SJSA1 (cell line): Measurements from ENCODE around the gene KNTC1. TPM values are rescaled to one million over a fixed set of nuclear protein-coding genes. Genes with fewer than 3 reads are reported as not detected.
"Not testable (repeated sequence)": the region's sequence is repeated elsewhere in the genome, so short reads cannot be mapped to it uniquely, and the experiment has no call there.

Experiments
- DNase-seq, 2 experiments: peaks; one replicate each; pipeline ENCODE4 v3.0.0-alpha.2; 2015 to 2020; ENCODE audit warnings: low spot score in 2 of 2, low read depth in 1 of 2
- H3K27ac ChIP-seq: fragments of 250-450 bp; sonication (Bioruptor Pico); 2 replicates; pipeline ENCODE4 v1.5.1; 2020; ENCODE audit warnings: mild to moderate bottlenecking, moderate library complexity
- H3K27me3 ChIP-seq: fragments of 250-450 bp; sonication (Bioruptor Pico); replicated peaks from 2 replicates; pipeline ENCODE4 v1.5.1; 2020; ENCODE audit warnings: mild to moderate bottlenecking, moderate library complexity
- H3K36me3 ChIP-seq: fragments of 250-450 bp; sonication (Bioruptor Pico); 2 replicates; pipeline ENCODE4 v1.5.1; 2020; ENCODE audit warnings: mild to moderate bottlenecking
- H3K4me1 ChIP-seq: fragments of 250-450 bp; sonication (Bioruptor Pico); replicated peaks from 2 replicates; pipeline ENCODE4 v1.6.1; 2021; ENCODE audit warnings: mild to moderate bottlenecking
- H3K4me3 ChIP-seq: fragments of 250-450 bp; sonication (Bioruptor Pico); 2 replicates; pipeline ENCODE4 v1.5.1; 2020; ENCODE audit warnings: mild to moderate bottlenecking
- H3K9me3 ChIP-seq: fragments of 250-450 bp; sonication (Bioruptor Pico); replicated peaks from 2 replicates; pipeline ENCODE4 v1.5.1; 2020; ENCODE audit warnings: mild to moderate bottlenecking
- total RNA-seq: library from RNA; depleted of rRNA; stranded (reverse); fragments of >200 nt; shearing (Covaris generic); gene quantifications from 2 replicates; pipeline ENCODE4 v1.2.3, GENCODE V29; 2014

The KNTC1 gene
- total RNA-seq, 1 experiment from 2014 or later, result 60.2 TPM

- Histone ChIP-seq H3K4me3 (peak within 1 kb of the TSS; percentile 65), H3K9me3 (no peaks in the 10 kb centered on the region)
These were observed 26.2 kb upstream of the KNTC1 start, which contains the start of gene ZCCHC8 for GRCh38 chr12:122500685-122501488. ZCCHC8 (minus strand) TSS chr12:122500932; CDS start chr12:122500840, 92 bp downstream.

GRCh38 chr12:122501489-122501989 is 25.5 kb upstream of the KNTC1 start:
- Histone ChIP-seq H3K9me3 (no peaks in the 10 kb centered on the region), H3K4me1 (peaks cover 28% of the 10 kb centered on the region), H3K36me3 (peaks cover 62% of the 10 kb centered on the region), H3K4me3 (no peak overlapping the region; the same call in 1 of the 2 replicates), H3K27me3 (no peaks in the 10 kb centered on the region), H3K27ac (peak overlapping the region; percentile 19)
- DNase-seq, result no peak

More at GRCh38 chr12:122500685-122501488, 26.2 kb upstream of the KNTC1 start, which contains the start of gene ZCCHC8:
- H3K4me1 ChIP-seq, result peaks cover 28% of the 10 kb centered on the region
- peak within 1 kb of the TSS; percentile 86 for H3K27ac ChIP-seq
- DNase-seq, result peak; percentile 94 to 98
- H3K27me3 ChIP-seq, result no peaks in the 10 kb centered on the region
- peaks cover 62% of the 10 kb centered on the region for H3K36me3 ChIP-seq

- Histone ChIP-seq H3K9me3 (no peaks in the 10 kb centered on the region), H3K4me1 (peaks cover 21% of the 10 kb centered on the region), H3K27ac (no peak overlapping the region), H3K4me3 (no peak overlapping the region), H3K27me3 (no peaks in the 10 kb centered on the region), H3K36me3 (peaks cover 66% of the 10 kb centered on the region)
- DNase-seq, result no peak
These were observed 23.8 kb upstream of the KNTC1 start for GRCh38 chr12:122503147-122503751.

- H3K36me3 ChIP-seq, result peaks cover 71% of the 10 kb centered on the region
These were observed 23.1 kb upstream of the KNTC1 start for GRCh38 chr12:122503783-122504590.

GRCh38 chr12:122505419-122506051 is 21.5 kb upstream of the KNTC1 start:
- peaks cover 8% of the 10 kb centered on the region; the same call in 1 of the 2 replicates for H3K4me1 ChIP-seq
- DNase-seq, result no peak
- no peak overlapping the region for H3K4me3 ChIP-seq
- H3K9me3 ChIP-seq, result no peaks in the 10 kb centered on the region
- no peak overlapping the region for H3K27ac ChIP-seq
- no peaks in the 10 kb centered on the region for H3K27me3 ChIP-seq
- H3K36me3 ChIP-seq, result peaks cover 82% of the 10 kb centered on the region

More at GRCh38 chr12:122503783-122504590, 23.1 kb upstream of the KNTC1 start:
- H3K27me3 ChIP-seq, result no peaks in the 10 kb centered on the region
- H3K4me3 ChIP-seq, result no peak overlapping the region
- H3K4me1 ChIP-seq, result peaks cover 13% of the 10 kb centered on the region; the same call in 1 of the 2 replicates
- no peak for DNase-seq
- no peak overlapping the region for H3K27ac ChIP-seq
- H3K9me3 ChIP-seq, result no peaks in the 10 kb centered on the region

- DNase-seq, result no peak
- peaks cover 3% of the 10 kb centered on the region; the same call in 1 of the 2 replicates for H3K4me1 ChIP-seq
- H3K27ac ChIP-seq, result no peak overlapping the region
- H3K9me3 ChIP-seq, result no peaks in the 10 kb centered on the region
- no peaks in the 10 kb centered on the region for H3K27me3 ChIP-seq
- no peak overlapping the region for H3K4me3 ChIP-seq
- peaks cover 90% of the 10 kb centered on the region for H3K36me3 ChIP-seq
These were observed 20.6 kb upstream of the KNTC1 start for GRCh38 chr12:122506393-122506938.

- no peaks in the 10 kb centered on the region for H3K9me3 ChIP-seq
- H3K36me3 ChIP-seq, result peaks cover 98% of the 10 kb centered on the region
- no peak overlapping the region for H3K27ac ChIP-seq
- no peaks in the 10 kb centered on the region for H3K4me1 ChIP-seq
- DNase-seq, result no peak
- no peak overlapping the region for H3K4me3 ChIP-seq
- H3K27me3 ChIP-seq, result no peaks in the 10 kb centered on the region
These were observed 18.9 kb upstream of the KNTC1 start for GRCh38 chr12:122508163-122508562.

- peaks cover 92% of the 10 kb centered on the region for H3K36me3 ChIP-seq
- not testable (repeated sequence) for DNase-seq
These were observed 14.0 kb upstream of the KNTC1 start for GRCh38 chr12:122513028-122513427.

GRCh38 chr12:122513660-122514059 is 13.4 kb upstream of the KNTC1 start:
- Histone ChIP-seq H3K4me3 (no peak overlapping the region), H3K27ac (no peak overlapping the region), H3K4me1 (peaks cover 21% of the 10 kb centered on the region), H3K9me3 (no peaks in the 10 kb centered on the region), H3K36me3 (peaks cover 92% of the 10 kb centered on the region), H3K27me3 (no peaks in the 10 kb centered on the region)
- DNase-seq, result no peak

More at GRCh38 chr12:122513028-122513427, 14.0 kb upstream of the KNTC1 start:
- H3K27ac ChIP-seq, H3K4me3 ChIP-seq, H3K9me3 ChIP-seq, H3K27me3 ChIP-seq: not testable (repeated sequence)
- H3K4me1 ChIP-seq, result peaks cover 15% of the 10 kb centered on the region

GRCh38 chr12:122515275-122515674 is 11.8 kb upstream of the KNTC1 start:
- Histone ChIP-seq H3K9me3 (no peaks in the 10 kb centered on the region), H3K36me3 (peaks cover 92% of the 10 kb centered on the region), H3K4me3 (no peak overlapping the region), H3K27ac (no peak overlapping the region), H3K4me1 (peaks cover 34% of the 10 kb centered on the region), H3K27me3 (no peaks in the 10 kb centered on the region)
- DNase-seq, result no peak

- DNase-seq, result no peak
- Histone ChIP-seq H3K9me3 (no peaks in the 10 kb centered on the region), H3K4me3 (no peak overlapping the region), H3K36me3 (peaks cover 92% of the 10 kb centered on the region), H3K4me1 (peaks cover 34% of the 10 kb centered on the region), H3K27ac (no peak overlapping the region), H3K27me3 (no peaks in the 10 kb centered on the region)
These were observed 10.3 kb upstream of the KNTC1 start for GRCh38 chr12:122516544-122517361.

- peaks cover 92% of the 10 kb centered on the region for H3K36me3 ChIP-seq
- DNase-seq, result peak; percentile 91 to 92
- H3K4me1 ChIP-seq, result peaks cover 35% of the 10 kb centered on the region
- H3K9me3 ChIP-seq, result no peaks in the 10 kb centered on the region
- H3K27ac ChIP-seq, result peak overlapping the region; percentile 45
- no peaks in the 10 kb centered on the region for H3K27me3 ChIP-seq
- H3K4me3 ChIP-seq, result no peak overlapping the region
These were observed 9.2 kb upstream of the KNTC1 start for GRCh38 chr12:122517877-122518276.
